ENCODE data around the gene SH2D7. TPM values are rescaled to one million over a fixed set of nuclear protein-coding genes. Genes with fewer than 3 reads are reported as not detected.

Gene SH2D7
- total and polyA plus RNA-seq, 2 experiments from 2014 or later, result 0.31 TPM; not detected in 1

GRCh38 chr15:78067328-78068228 is 24.8 kb upstream of the SH2D7 start:
- no peak overlapping the region for H3K27ac Mint-ChIP-seq
- Histone ChIP-seq H4K20me1 (replicated peaks; ENCODE audit: insufficient read depth) (peaks cover 5% of the 10 kb centered on the region), H3K27ac (ENCODE audit: low read depth) (no peak overlapping the region), H3K4me1 (ENCODE audit: insufficient read depth) (peaks cover 71% of the 10 kb centered on the region), H3K79me2 (replicated peaks; ENCODE audit: insufficient read depth) (peaks cover 83% of the 10 kb centered on the region), H3K27me3 (ENCODE audit: insufficient read depth) (no peaks in the 10 kb centered on the region), H3K36me3 (ENCODE audit: insufficient read depth) (no peaks in the 10 kb centered on the region), H3K4me3 (no peak overlapping the region), H2AFZ (no peak overlapping the region), H3F3A (replicated peaks; ENCODE audit: low read depth) (no peaks in the 10 kb centered on the region; the same call in 1 of the 2 replicates), H3K9me2 (ENCODE audit: insufficient read depth) (peaks cover 4% of the 10 kb centered on the region; the same call in 1 of the 2 replicates), H3K4me2 (peak overlapping the region; percentile 52)
- no peak overlapping the region for H3K4me3 Mint-ChIP-seq
- H3K4me1 Mint-ChIP-seq, result peaks cover 63% of the 10 kb centered on the region
- H3K36me3 Mint-ChIP-seq (ENCODE audit: low read depth), result no peaks in the 10 kb centered on the region
- no peaks in the 10 kb centered on the region for H3K9me3 Mint-ChIP-seq
- DNase-seq (ENCODE audit: low spot score), result no peak
- ATAC-seq, result no peak; the same call in 2 of the 3 replicates
- TF ChIP-seq ZNF331 (CRISPR knock-in tag; IDR thresholded peaks at IDR 0.05; ENCODE audit: low read depth), result no peak
- no peak for TF ChIP-seq EZH2phosphoT487 (IDR thresholded peaks at IDR 0.05; ENCODE audit: unreplicated experiment)
- no peak for TF ChIP-seq POLR2AphosphoS5 (IDR thresholded peaks at IDR 0.05; ENCODE audit: low read depth)
- no peak for TF ChIP-seq ZNF462 (CRISPR knock-in tag; IDR thresholded peaks at IDR 0.05)
- no peak for TF ChIP-seq NANOG (IDR thresholded peaks at IDR 0.05; ENCODE audit: borderline replicate concordance)
- no peak for TF ChIP-seq JUNB (IDR thresholded peaks at IDR 0.05; ENCODE audit: unreplicated experiment)
- TF ChIP-seq STAT1 (IDR thresholded peaks at IDR 0.05; ENCODE audit: unreplicated experiment), result no peak
- no peak for TF ChIP-seq ETS1 (IDR thresholded peaks at IDR 0.05)
- no peaks in the 10 kb centered on the region for H3K27me3 Mint-ChIP-seq (ENCODE audit: insufficient read depth, low read depth, poor library complexity)
